Stimulated activated CD8-positive, alpha-beta memory T cell treated with anti-CD3 and anti-CD28 coated beads, Interleukin-12 subunit alpha, Interleukin-12 subunit beta, amount 100 ng/mL, for 24 hours (primary cell): ENCODE data around the gene PSD2.

Experiments used
- DNase-seq: peaks from one replicate; pipeline ENCODE4 v3.0.0-alpha.2; 2020; ENCODE audit errors: extremely low read depth

PSD2 gene

DNA sequence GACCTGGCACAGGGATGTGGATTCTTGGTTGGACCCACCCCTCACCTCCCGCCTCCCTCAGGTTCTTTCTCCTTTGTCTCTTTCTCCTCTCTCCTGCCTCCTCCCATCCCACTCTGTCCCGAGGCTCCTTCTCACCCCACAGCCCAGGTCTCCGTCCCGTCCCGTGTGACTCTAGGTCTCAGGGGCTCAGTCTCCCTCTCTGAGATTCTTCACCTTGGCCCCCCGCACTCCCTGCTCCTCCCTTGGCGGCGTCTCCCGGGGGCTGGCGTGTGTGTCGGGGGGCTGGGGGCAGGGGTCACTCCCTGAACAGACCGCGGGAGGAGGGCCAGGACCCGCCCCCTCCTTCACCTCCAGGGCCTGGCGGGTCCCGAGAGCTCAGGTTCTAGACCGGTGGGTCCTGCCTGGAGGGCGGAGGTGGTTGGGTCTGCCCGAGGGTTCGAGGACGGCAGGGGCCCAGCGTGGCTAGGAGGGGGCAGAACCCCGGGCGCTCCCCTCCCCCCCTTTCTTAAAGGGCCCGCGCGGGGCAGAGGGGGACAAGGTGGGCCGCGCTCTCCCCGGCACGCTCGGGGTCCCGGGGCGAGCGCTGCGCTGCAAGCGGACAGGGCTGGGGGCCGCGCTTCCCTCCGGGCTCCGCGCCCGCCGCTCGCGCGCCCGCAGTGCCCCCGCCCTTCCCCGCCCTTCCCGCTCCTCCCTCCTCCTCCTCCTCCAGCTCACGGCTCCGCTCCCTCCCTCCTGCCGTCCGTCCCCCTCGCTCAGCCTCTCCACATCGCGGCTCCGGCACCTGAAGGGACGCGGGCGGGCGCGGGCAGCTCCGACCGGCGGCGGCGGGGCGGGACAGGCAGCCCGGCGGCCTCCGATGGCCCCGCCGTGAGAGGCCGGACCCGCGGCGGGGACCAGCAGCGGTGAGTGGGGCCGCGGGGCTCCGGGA lies at the start of gene PSD2:
PSD2 (plus strand) TSS at position 735 of the 928 bp plus-strand sequence. CDS start 13,633 bp downstream, outside the sequence.
- DNase-seq = no peak

DNA sequence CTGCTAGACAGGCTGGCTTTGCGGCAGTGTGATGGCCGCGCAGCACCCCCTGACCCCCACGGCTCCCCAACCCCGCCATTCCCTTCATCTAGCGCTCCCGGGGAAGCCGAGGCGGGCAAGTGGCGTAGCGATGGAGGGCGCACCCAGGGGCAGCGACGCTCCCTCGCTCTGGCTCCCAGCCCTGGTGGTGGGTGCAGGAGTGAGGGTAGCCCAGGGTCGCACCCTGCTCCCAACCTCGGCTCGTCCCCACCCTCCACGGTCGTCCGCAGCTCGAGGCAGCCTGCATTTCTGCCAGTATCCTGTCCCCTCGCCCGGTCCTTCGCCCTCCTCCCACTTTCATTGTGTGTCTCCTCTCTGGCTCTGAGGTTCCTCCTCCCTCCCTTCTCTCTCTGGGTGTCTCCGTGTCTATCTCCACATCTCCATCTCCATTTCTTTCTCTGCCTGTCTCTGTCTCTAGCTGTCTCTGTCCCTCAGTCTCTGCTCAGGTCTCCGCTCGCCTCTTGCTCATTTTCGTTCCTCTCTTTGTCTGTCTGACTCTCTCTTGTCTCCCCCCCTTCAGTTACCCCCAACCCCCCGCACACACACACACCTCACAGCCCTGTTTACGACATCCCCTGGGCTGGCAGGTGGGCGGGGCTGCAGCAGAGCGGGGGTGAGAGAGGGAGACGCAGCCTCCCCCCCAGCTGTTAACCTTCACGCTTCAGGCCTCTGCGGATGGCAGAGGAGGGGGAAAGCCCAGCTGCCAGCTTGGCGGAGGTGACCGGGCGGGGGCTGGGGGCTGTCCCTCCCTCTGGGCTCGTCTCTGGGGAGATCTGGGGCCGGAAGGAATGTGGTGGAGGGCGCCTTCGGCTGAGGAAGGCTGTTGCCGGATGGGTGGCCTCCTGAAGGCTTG lies 48.7 kb upstream of the PSD2 start:
- DNase-seq = no peak

DNA sequence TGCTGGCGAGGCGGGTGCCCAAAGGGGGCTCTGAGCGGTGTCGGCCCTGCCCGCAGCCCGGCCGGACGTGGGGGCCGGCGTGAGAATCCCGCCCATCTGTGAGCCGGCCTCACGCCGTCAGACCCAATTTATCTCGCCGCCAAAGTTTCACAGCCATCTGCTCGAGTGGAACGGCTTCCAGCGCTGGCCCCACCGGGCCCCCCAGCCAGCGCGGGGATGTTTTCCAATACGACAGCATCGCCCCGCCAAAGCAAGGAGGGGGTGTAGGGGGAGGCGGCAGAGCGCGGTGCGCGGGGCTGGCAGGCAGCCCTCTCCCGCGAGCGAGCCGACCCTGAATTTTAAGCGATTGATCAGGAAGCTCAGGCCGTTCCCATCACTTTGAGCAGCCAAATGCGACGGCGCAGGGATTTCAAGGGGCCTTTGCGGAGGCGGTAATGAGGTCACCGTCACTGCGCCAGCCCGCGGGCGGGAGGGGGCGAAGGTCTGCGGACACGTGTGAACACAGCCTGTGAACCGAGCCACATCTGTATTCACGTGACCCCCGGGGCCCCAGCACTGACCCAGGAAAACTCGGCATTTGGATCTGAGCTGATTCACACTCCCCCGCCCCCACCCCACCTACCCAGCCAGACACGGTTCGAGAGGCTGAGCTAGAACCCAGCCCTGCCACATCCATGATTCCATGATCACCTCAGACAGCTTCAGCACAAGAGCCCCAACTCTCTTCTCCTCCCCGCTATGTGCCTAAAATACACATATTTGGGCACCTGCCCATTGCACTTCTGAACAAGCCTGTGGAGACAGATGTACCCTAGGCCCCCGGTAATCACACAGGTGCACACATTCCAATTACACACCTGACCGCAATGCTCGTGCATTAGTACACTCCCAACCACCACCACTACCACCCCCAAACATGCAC lies 47.8 kb upstream of the PSD2 start:
- no peak for DNase-seq

DNA sequence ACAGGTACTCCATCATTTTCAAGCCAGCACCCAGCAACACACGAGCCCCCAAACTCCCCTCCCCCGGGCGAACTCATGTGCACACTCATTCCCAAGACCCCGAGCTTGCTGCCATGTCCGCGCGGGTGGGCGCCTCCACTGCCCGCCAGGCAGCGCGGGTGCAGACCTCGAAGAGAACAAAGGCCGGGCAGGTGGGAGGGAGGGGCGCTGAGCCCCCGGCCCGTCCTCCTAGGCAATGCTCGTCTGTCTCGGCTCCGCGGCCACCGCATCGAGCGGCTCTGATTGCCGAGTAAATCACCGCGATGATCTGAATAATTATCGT lies 47.1 kb upstream of the PSD2 start:
- no peak for DNase-seq

DNA sequence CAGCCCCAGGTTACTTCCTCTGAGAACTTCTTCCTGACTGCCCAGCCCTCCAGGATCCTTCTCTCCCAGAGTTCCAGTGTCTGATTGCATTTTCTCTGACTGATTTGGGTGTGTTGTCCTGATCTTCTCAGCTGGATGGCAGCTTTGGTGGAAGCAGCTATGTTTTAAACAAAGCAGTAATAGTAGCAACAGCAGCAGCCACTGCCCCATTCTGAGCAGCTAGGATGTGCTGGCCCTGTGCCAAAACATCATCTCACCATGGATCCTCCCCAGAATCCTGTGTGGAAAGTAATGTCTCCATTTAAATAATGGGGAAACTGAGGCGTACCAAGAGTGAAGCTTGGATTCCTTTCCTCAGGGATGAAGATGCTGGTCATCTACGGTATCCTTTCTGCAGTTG lies 46.4 kb upstream of the PSD2 start:
- no peak for DNase-seq

DNA sequence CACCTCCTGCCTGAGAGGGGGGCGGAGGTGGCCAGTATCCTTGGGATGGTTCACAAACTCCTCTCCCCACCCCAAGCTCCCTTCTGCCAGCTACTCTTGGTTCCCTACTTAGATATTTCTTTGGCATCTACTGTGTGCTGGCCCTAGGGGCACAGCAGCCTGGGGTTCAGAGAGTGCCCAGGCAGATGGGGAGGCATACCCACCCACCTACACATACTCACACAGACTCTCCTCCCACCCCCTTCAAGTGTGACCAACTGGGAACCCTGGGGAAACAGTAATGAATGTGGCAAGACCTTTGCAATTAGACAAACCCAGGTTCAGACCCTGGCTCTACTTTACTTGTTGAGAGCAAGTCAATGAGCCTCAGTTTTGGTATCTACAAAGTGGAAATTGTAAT lies 44.4 kb upstream of the PSD2 start:
- DNase-seq = no peak

DNA sequence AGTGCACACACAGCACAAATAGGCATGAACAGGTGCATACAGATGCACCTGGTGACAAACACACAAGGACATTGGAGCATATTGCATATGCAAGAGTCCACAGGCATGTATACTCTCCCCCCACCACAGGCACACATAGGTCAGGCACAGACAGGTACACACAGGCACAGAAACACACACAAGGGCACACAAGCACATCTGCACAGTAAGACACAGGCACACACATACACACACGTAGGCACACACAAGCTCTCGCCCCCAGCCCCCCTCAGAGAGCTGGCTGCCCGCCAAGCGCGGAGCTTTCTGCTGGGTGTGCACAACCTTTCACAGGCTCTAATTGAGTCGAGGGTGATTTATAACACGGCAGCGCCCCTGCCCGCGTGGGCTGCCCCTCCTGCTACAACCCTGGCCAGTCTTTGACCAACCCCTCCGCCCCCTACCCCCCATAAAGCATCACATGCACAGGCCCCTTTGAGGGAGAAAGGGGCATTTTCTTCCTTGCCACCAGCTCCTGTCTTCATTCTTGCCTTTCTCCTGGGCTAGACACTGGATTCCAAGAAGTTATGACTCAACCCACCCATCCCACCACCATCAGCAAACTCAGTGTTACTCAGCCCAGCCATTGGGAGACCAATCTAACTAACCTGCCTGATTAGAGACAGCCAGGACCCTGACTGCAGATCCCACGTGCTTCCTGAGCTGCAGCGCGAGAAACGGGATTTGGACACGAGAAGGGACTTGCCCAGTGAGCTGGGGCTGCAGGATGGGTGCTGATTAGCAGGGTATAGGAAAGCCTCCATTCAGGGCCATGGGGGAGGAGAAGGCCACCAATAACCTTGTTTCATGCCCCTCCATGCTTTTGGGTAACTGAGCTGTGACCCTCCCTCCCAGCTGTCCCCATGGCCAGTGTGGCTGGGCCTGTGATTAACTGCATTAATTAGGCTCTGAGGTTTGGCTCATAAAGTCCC lies 42.8 kb upstream of the PSD2 start:
- no peak for DNase-seq

DNA sequence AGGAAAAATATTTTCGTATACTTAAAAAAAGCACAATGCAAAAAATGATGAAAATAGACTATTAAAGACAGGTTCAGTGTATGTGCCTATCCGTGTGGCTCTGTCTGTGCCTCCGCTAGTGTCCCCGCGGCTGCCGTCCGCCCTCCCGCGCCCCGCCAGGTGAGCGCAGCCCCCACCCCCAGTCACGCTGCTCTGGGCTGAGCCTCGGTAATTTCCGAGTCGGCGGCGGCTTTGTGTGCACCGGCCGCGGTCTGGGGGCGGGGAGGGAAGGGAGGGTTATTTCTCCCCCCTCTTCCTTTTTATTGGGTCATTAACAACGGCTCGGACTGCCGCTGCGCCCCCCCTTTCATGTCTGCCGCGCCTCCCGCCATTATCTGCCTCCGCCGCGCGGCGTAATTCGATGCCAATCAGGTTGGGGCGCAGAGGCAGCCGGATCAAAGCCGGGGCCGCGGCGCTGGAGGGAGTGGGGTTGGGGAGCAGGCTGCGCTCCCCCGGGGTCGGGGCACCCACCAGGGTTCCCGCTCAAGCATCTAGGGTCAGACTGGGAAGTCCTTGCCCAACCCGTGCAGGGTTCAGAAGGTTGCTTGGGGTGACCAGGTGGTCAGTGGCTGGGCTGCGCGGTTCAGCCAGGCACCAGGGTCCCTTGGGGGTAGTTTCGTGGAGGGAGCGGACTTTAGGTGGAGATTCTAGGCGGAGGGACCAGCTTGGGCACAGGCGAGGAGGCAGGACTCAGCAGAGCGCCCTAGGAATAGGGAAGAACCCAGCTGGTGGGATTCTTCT lies 39.5 kb upstream of the PSD2 start:
- DNase-seq = no peak

DNA sequence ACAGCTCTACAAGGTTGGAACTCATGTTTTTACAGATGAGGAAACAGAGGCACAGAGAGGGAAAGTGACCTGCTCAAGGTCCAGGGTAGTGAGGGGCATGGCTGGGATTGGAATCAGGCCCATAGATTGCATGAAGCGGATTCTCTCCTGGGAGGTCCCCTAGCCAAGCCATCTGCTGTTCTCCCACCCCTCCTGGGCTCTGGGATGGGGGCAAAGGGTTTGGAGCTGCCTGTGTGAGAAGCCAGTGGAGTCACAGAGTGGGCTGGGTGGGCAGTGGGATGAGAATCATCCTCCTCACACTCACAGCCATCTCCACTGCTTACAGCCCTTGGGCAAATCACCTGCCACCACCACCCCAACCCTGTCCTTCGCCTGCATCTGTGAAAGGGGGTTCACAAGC lies 38.6 kb upstream of the PSD2 start:
- no peak for DNase-seq

DNA sequence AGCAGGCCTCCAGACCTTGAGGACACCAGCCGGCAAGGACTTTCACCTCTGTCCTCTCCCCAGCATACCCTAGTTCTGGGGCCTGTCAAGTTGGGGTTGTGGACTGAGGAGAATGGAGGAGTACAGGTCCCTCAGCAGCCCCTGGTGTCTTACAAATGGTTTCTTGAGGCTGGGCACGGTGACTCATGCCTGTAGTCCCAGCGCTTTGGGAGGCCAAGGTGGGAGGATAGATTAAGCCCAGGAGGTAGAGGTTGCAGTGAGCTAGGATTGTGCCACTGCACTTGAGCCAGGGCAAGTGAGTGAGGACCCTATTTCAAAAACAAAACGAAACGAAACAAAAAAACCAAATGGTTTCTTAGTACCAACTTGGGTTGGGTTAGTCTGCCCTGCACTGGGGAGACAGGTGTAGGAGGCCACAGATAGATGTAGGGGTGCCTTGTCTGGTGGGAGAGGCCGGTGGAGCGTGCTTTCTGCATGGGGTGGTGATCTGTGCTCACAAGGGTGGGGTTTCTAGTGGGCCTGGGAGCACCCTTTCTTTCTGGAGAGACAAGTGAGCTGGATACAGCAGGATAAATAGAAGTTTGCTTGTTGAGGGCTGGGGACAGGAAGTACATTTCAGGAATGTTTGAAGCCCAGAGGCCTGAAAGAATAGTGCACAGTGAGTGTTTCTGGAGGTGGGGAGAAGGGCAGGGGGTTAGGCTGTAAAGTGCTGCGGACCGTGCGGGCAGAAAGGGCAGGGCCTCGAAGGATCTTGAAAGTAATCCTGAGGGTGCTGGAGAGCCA lies 37.7 kb upstream of the PSD2 start:
- DNase-seq = no peak

DNA sequence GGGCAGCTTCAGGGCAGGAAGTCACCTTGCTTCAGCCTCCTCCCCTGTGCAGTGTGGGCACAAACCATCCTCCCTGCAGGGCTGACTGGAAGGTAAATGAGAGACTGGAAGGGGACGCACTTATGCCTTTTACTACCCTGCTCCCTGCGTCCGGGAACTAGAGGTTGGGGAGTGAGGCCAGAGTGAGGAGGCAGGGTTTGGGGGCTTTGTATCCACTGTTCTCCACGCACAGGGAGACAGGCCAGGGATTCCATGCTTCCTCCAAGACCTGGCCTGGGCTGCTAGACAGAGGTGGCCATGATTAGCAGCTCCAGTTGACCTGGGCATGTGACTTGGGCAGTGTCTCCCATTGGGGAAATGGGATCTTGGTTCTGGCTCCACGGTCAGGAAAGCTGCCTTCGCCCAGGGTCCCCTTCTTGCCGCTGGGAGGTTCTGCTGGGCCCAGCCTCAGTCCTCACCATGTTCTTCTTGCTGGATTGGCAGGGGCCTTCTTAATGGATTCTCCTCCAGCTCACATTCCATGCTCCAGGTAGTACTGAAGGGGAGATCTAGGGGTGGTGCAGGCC lies 37.0 kb upstream of the PSD2 start:
- DNase-seq = no peak

DNA sequence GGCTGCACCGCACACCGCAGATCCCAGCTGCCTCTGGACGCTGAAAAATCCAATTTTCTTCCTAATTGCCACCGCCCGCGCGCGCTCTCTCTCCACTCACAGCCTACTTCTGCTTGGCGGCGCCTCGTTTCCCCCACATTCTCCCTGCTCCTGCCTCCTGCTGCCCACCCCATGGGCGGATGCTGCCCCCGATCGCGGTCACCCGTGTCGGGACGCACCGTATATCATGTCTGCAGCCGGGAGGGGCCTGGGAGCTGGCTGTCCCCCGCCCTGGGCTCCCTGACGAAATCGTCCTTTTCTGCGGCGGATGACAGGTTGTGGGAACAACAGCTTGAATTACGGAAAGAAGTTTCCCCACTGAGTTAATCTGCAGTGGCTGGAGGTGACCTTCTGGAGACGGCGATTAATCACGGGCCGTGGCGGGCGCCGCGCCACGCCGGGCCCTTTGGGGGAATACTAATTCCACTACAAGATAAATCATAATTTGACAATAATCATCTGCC lies 36.3 kb upstream of the PSD2 start:
- no peak for DNase-seq

DNA sequence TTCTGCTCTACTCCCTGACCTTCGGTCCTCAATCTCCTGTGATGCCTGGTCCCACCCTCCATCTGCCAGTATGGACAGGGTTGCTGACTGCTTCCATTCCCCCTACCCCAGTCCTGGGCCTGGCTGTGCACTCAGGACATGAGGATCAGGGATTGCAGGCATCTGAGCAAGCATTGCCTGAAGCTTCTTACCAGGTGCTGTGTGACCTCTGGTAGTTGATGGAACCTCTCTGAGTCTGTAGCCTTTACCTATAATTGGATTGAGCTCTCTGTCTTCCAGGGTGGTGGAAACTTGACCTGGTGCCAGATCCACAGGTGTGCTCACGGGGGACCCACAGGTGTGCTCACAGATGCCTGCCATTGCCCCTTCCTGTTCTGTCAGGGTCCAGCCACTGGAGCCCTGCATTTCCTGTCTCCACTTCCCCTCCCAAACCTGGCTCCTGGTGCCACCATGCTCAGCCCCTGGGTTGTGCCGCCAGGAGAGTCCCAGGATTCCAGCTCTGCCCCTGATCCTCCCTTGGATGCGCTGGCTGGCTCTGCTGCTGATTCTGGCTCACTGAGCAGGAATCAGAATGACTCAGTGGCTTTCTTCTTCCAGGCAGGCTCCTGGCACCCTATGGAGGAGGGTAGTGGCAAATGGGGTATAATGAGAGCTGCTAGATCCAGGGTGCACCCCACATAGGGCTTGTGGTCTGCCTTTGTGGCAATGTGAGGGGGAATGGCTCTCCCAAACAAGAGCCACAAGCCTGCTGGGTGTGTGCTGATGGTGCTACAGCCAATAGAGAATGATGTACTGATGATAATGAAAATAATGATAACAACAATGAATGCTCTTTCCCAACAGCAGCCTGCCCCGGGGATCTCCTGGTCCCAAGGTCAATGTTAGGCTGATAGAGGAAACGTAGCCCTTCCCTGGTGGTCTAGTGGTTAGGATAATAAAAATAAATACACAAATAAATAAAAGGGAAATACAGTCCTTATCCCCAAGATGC lies 35.2 kb upstream of the PSD2 start:
- DNase-seq = no peak

DNA sequence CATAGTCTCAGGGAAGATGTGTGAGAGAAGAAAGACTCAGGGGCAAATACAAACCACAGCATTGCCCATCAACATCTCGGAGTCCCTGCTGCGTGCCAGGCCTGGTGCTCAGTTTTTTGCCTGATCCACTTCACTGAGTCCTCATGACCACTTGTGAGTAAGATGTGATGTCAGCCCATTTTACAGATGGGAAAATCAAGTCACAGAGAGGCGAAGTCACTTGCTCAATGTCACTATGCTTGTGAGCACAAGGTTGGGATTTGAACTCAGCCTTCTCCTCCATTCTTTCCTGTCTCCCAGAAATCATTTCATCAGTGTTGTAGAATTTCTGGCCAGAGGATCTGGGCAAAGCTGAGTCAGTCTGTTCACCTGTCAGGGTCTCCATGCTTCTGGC lies 34.6 kb upstream of the PSD2 start:
- DNase-seq = no peak

DNA sequence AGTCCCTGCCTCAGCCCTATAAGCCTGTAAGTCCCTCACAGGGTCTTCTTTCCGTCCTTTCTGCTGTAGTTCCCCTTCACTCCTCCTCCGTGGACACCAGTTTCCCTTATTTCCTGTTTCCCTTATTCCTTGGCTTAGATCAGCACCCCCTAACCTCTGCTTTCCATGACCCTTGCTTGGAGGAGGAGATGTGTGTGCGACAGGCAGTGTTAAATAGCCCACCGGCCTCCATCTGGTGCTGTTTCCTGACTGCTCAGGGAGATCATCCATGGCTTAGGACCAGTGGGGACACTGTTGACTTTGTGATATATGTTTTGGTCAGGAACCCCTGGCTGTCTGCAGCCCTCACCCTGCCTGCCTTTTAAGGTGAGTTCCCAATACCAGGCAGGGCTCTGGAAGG lies 34.1 kb upstream of the PSD2 start:
- no peak for DNase-seq

DNA sequence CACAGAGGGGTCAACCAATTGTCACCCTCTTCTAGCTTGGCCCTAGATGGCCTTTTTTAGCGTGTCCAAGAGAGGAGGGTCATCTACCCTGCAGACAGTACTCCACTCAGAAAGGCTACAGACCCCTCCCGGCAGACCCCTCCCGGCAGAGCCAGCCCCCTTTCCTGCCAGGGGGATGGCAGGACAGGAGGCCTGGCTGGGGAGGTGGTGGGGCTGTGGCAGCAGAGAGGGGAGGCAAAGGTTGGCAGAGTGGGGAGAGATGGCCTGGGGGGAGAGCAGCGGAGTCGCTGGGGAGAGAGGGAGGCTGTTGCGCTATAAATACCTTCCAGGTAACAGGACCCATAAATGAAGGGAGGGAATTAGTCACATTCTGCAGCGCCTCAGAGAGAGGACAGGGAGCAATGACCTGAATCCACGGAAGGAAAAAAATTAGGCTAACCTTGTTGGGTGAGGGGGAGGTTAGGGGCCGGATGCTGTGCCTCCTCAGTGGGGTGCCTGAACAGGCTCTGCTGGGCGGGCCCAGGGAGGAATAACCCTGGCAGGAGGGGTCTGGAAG lies 32.9 kb upstream of the PSD2 start:
- no peak for DNase-seq
